Liver (tissue), 9 donors: Measurements from ENCODE around the gene DKK2. TPM values are rescaled to one million over a fixed set of nuclear protein-coding genes. Genes with fewer than 3 reads are reported as not detected.

ENCODE experiments used
- DNase-seq: peaks from one replicate; pipeline ENCODE4 v3.0.0-alpha.2; 2017; ENCODE audit warnings: low spot score
- H3K27ac ChIP-seq, 2 donors: one replicate each; pipeline ENCODE4 v1.7.0; 2013; ENCODE audit warnings: inconsistent platforms in 2 of 2, low read length in 2 of 2, control low read depth in 1 of 2, low read depth in 1 of 2, mild to moderate bottlenecking in 1 of 2
- H3K27me3 ChIP-seq, 4 donors: one replicate each; pipeline versions ENCODE4 v1.6.1 to v1.7.0; 2013; ENCODE audit warnings: low read length in 3 of 4, inconsistent platforms in 1 of 4, mild to moderate bottlenecking in 1 of 4, moderate library complexity in 1 of 4; ENCODE audit not compliant: control insufficient read depth in 4 of 4, insufficient read depth in 4 of 4
- H3K36me3 ChIP-seq, 4 donors: one replicate each; pipeline versions ENCODE4 v1.6.1 to v1.7.0; 2013; ENCODE audit warnings: low read length in 3 of 4, mild to moderate bottlenecking in 3 of 4, low read depth in 1 of 4, moderate library complexity in 1 of 4; ENCODE audit not compliant: control insufficient read depth in 4 of 4, insufficient read depth in 3 of 4
- H3K4me1 ChIP-seq, 4 donors: one replicate each; pipeline versions ENCODE4 v1.6.1 to v1.7.0; 2013; ENCODE audit warnings: low read length in 3 of 4, mild to moderate bottlenecking in 3 of 4, moderate library complexity in 1 of 4; ENCODE audit not compliant: control insufficient read depth in 4 of 4, insufficient read depth in 4 of 4
- H3K4me3 ChIP-seq, 3 donors: one replicate each; pipeline versions ENCODE4 v1.6.1 to v1.7.0; 2013; ENCODE audit warnings: low read length in 3 of 3, control low read depth in 1 of 3, low read depth in 1 of 3, mild to moderate bottlenecking in 1 of 3
- H3K9ac ChIP-seq, 2 donors: one replicate each; pipeline ENCODE4 v1.7.0; 2013; ENCODE audit warnings: low read length in 2 of 2, mild to moderate bottlenecking in 2 of 2, moderate library complexity in 2 of 2, control low read depth in 1 of 2, low read depth in 1 of 2
- H3K9me3 ChIP-seq, 4 donors: one replicate each; pipeline versions ENCODE4 v1.6.1 to v1.7.0; 2013; ENCODE audit warnings: low read length in 3 of 4; ENCODE audit not compliant: control insufficient read depth in 4 of 4
- EGR1 ChIP-seq, 2 donors: IDR thresholded peaks; 2 replicates each; pipeline ENCODE4 v1.6.1; 2016 to 2018; ENCODE audit warnings: antibody characterized with exemption in 2 of 2, low read depth in 2 of 2
- FOXA1 ChIP-seq: IDR thresholded peaks from 2 replicates; pipeline ENCODE4 v1.6.1; 2016; ENCODE audit warnings: antibody characterized with exemption
- FOXA2 ChIP-seq: IDR thresholded peaks from 2 replicates; pipeline ENCODE4 v1.6.1; 2016; ENCODE audit warnings: antibody characterized with exemption
- GABPA ChIP-seq, 2 donors: IDR thresholded peaks in 1 of 2; conservative IDR thresholded peaks in 1 of 2; 2 replicates each; pipeline ENCODE4 v1.6.1; 2016; ENCODE audit warnings: antibody characterized with exemption in 2 of 2, mild to moderate bottlenecking in 1 of 2, moderate library complexity in 1 of 2
- HNF4A ChIP-seq, 2 donors: conservative IDR thresholded peaks; 2 replicates each; pipeline ENCODE4 v1.6.1; 2016; ENCODE audit warnings: antibody characterized with exemption in 2 of 2, mild to moderate bottlenecking in 2 of 2
- HNF4G ChIP-seq: IDR thresholded peaks from 2 replicates; pipeline ENCODE4 v1.6.1; 2016; ENCODE audit warnings: antibody characterized with exemption
- JUND ChIP-seq, 2 donors: IDR thresholded peaks; 2 replicates each; pipeline ENCODE4 v1.6.1; 2016; ENCODE audit warnings: antibody characterized with exemption in 2 of 2
- NR2F2 ChIP-seq: IDR thresholded peaks from 2 replicates; pipeline ENCODE4 v1.6.1; 2016; ENCODE audit warnings: antibody characterized with exemption
- RAD21 ChIP-seq, 2 donors: IDR thresholded peaks; 2 replicates each; pipeline ENCODE4 v1.6.1; 2016; ENCODE audit warnings: antibody characterized with exemption in 2 of 2, mild to moderate bottlenecking in 2 of 2
- RXRA ChIP-seq, 2 donors: IDR thresholded peaks; 2 replicates each; pipeline ENCODE4 v1.6.1; 2017 to 2018; ENCODE audit warnings: antibody characterized with exemption in 2 of 2, mild to moderate bottlenecking in 1 of 2
- SP1 ChIP-seq: IDR thresholded peaks from 2 replicates; pipeline ENCODE4 v1.6.1; 2018; ENCODE audit warnings: antibody characterized with exemption, mild to moderate bottlenecking
- YY1 ChIP-seq: IDR thresholded peaks from 2 replicates; pipeline ENCODE4 v1.6.1; 2016; ENCODE audit warnings: antibody characterized with exemption, mild to moderate bottlenecking
- WGBS: extraction: QIAGEN DNeasy Blood & Tissue Kit; methylation state at CpG from one replicate; pipeline ENCODE4 v1.1.7; 2013; 5-methylcytosine and 5-hydroxymethylcytosine counted together
- polyA plus RNA-seq, 2 donors: library from polyadenylated mRNA; stranded (reverse) in 1 of 2; unstranded in 1 of 2; fragments of 200-250 nt in 1 of 2; fragments of >200 nt in 1 of 2; fragmentation: Nextera tagmentation in 1 of 2; extraction: Ambion mirVana in 1 of 2; gene quantifications; one replicate each; pipeline versions ENCODE4 v1.2.1 to v1.2.3, GENCODE V29; 2013 to 2015
- total RNA-seq, 2 donors: library from RNA; depleted of rRNA; stranded (reverse); fragments of >200 nt; gene quantifications; one replicate each; pipeline ENCODE4 v1.2.3, GENCODE V29; 2014
- TF ChIP-seq, protein P1 (sequence below): IDR thresholded peaks from 2 replicates; pipeline ENCODE4 v1.6.1; 2016; ENCODE audit warnings: antibody characterized with exemption
- TF ChIP-seq, protein P2 (sequence below): IDR thresholded peaks from 2 replicates; pipeline ENCODE4 v1.6.1; 2016; ENCODE audit warnings: antibody characterized with exemption
- TF ChIP-seq, protein P3 (sequence below): fragments of 150-350 bp; IDR thresholded peaks from 2 replicates; pipeline ENCODE4 v1.5.1; 2017; ENCODE audit warnings: improper control_type of control experiment, low read depth, low read length; ENCODE audit not compliant: missing input control
- TF ChIP-seq, protein P4 (sequence below): IDR thresholded peaks from 2 replicates; pipeline ENCODE4 v1.6.1; 2016; ENCODE audit warnings: antibody characterized with exemption
- donor health status: healthy.
- donor health status: healthy.
- donor health status: healthy.
- donor health status: healthy.
- donor health status: healthy.

Gene DKK2
- total and polyA plus RNA-seq, 4 donors, result 0.07 to 0.33 (median 0.21) TPM

DNA sequence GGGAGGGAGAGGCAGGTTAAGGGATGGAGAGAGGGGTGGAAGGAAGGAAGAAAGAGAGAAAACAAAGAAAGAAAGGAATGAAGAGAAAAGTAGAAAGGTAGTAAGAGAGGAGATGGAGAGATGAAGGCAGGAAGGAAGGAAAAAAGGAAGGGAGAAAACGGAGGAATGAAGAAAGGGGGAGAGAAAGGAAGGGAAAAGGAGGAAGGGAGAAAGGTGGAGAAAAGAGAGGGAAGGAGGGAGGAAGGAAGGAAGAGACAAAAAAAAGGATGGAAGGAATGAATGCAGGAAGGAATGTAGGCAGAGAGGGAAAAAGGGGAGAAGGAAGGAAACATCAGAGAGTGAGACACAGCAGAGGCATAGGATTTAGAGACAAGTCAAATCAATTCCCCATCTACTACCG is 68.2 kb downstream of the DKK2 start:
- H3K27me3 ChIP-seq, result no peaks in the 10 kb centered on the region
- TF ChIP-seq RAD21 (IDR thresholded peaks at IDR 0.05) (no peak), YY1 (no peak), HNF4A (conservative IDR thresholded peaks at IDR 0.05) (no peak), RXRA (IDR thresholded peaks at IDR 0.05) (no peak), FOXA1 (no peak)
- TF ChIP-seq, protein P1, sequence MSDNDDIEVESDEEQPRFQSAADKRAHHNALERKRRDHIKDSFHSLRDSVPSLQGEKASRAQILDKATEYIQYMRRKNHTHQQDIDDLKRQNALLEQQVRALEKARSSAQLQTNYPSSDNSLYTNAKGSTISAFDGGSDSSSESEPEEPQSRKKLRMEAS, result no peak
- TF ChIP-seq, protein P2, sequence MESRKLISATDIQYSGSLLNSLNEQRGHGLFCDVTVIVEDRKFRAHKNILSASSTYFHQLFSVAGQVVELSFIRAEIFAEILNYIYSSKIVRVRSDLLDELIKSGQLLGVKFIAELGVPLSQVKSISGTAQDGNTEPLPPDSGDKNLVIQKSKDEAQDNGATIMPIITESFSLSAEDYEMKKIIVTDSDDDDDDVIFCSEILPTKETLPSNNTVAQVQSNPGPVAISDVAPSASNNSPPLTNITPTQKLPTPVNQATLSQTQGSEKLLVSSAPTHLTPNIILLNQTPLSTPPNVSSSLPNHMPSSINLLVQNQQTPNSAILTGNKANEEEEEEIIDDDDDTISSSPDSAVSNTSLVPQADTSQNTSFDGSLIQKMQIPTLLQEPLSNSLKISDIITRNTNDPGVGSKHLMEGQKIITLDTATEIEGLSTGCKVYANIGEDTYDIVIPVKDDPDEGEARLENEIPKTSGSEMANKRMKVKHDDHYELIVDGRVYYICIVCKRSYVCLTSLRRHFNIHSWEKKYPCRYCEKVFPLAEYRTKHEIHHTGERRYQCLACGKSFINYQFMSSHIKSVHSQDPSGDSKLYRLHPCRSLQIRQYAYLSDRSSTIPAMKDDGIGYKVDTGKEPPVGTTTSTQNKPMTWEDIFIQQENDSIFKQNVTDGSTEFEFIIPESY, result no peak
- TF ChIP-seq, protein P3, sequence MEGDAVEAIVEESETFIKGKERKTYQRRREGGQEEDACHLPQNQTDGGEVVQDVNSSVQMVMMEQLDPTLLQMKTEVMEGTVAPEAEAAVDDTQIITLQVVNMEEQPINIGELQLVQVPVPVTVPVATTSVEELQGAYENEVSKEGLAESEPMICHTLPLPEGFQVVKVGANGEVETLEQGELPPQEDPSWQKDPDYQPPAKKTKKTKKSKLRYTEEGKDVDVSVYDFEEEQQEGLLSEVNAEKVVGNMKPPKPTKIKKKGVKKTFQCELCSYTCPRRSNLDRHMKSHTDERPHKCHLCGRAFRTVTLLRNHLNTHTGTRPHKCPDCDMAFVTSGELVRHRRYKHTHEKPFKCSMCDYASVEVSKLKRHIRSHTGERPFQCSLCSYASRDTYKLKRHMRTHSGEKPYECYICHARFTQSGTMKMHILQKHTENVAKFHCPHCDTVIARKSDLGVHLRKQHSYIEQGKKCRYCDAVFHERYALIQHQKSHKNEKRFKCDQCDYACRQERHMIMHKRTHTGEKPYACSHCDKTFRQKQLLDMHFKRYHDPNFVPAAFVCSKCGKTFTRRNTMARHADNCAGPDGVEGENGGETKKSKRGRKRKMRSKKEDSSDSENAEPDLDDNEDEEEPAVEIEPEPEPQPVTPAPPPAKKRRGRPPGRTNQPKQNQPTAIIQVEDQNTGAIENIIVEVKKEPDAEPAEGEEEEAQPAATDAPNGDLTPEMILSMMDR, result no peak
- no peaks in the 10 kb centered on the region for H3K4me1 ChIP-seq
- H3K9ac ChIP-seq, result no peak overlapping the region
- H3K36me3 ChIP-seq, result no peaks in the 10 kb centered on the region
- no peak overlapping the region for H3K4me3 ChIP-seq
- DNase-seq, result no peak
- 48% methylated on average over 2 of the region's 2 CpGs for WGBS
- no peak overlapping the region for H3K27ac ChIP-seq
- no peaks in the 10 kb centered on the region for H3K9me3 ChIP-seq

DNA sequence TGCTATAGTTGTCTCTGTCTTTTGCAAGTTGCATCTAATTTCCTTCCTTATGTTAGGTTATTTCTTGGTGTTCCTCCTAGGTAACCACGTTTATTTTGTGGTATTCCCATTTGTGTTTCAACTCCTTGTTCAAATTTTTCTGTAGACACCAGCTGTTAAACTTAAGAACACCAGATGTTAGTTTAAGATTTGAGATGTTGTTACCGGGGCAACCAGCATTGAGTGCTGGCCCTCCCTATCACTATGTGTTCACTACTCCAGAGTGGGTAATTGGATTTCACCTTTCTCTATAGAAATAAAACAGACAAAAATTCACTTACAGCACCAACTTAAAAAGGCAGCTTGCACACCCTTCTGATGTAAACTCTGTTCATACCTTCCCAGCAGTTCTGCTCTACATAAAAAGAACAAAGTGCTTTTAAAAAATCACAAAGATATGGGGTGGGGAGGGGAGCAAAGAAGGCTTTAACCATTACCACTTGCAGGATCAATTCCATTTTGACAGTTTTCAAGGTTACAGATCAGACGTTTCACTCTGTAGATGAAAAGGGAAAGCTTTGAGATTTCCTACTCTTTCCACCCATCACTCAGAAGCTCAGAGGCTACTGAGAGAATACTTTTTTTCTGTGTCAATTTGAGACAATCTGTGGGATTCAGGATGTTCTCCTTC is 82.9 kb downstream of the DKK2 start:
- H3K4me1 ChIP-seq, result no peaks in the 10 kb centered on the region
- DNase-seq, result no peak
- no peaks in the 10 kb centered on the region for H3K36me3 ChIP-seq
- H3K9ac ChIP-seq, result no peak overlapping the region
- H3K9me3 ChIP-seq, result no peaks in the 10 kb centered on the region
- TF ChIP-seq, protein P3, result no peak
- no peak for TF ChIP-seq FOXA2
- no peak overlapping the region for H3K4me3 ChIP-seq
- no peaks in the 10 kb centered on the region for H3K27me3 ChIP-seq
- 38% methylated on average over 3 of the region's 3 CpGs for WGBS
- H3K27ac ChIP-seq, result no peak overlapping the region

DNA sequence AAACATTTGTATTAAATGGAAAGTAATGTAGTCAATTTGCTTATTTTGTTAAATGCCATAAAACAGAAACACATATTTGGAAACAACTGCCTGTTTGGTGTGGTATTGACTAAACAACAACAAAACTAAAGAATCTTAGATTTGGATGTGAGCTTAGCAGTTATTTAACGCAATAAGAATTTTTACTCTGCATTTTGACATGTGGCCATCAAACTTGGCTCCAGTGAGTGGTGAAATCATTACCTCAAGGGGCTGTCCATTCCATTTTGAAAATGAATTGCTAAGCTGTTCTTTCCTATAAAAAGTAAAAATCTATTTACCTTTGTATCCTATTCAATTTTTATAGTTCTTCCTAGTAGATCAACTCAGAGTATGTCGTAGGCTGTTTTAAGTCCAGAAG is 84.2 kb downstream of the DKK2 start:
- WGBS, result 87% methylated on average over 2 of the region's 2 CpGs
- no peak overlapping the region for H3K27ac ChIP-seq
- TF ChIP-seq RAD21 (IDR thresholded peaks at IDR 0.05), result no peak
- TF ChIP-seq, protein P4, sequence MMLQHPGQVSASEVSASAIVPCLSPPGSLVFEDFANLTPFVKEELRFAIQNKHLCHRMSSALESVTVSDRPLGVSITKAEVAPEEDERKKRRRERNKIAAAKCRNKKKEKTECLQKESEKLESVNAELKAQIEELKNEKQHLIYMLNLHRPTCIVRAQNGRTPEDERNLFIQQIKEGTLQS, result no peak
- TF ChIP-seq SP1, result no peak
- no peak for TF ChIP-seq YY1
- TF ChIP-seq FOXA1, result no peak
- no peak for TF ChIP-seq HNF4A (conservative IDR thresholded peaks at IDR 0.05)
- TF ChIP-seq EGR1 (IDR thresholded peaks at IDR 0.05; ENCODE audit: low read depth in 2 of 2), result no peak
- TF ChIP-seq FOXA2, result no peak
- no peak for TF ChIP-seq RXRA (IDR thresholded peaks at IDR 0.05)
- no peak for TF ChIP-seq JUND (IDR thresholded peaks at IDR 0.05)
- TF ChIP-seq, protein P1, result no peak
- no peak for TF ChIP-seq NR2F2
- TF ChIP-seq, protein P2, result no peak
- no peak for TF ChIP-seq HNF4G
- no peak for TF ChIP-seq GABPA (IDR thresholded peaks at IDR 0.05 in 1 of 2, conservative IDR thresholded peaks at IDR 0.05 in 1 of 2)

More for the DNA sequence above, 84.2 kb downstream of the DKK2 start:
- H3K9me3 ChIP-seq, result no peaks in the 10 kb centered on the region
- H3K27me3 ChIP-seq, result no peaks in the 10 kb centered on the region
- H3K4me3 ChIP-seq, result no peak overlapping the region
- no peak overlapping the region for H3K9ac ChIP-seq
- H3K36me3 ChIP-seq, result no peaks in the 10 kb centered on the region
- no peak for DNase-seq
- H3K4me1 ChIP-seq, result no peaks in the 10 kb centered on the region
